Measurements from ENCODE around the gene CRELD1. TPM values are rescaled to one million over a fixed set of nuclear protein-coding genes. Genes with fewer than 3 reads are reported as not detected.
A peak's percentile ranks its signal among the peaks of the same experiment; 100 is the strongest.

Gene CRELD1
- total and polyA plus RNA-seq, 10 of the 15 experiments (the other 5 are each of a cell fraction or from before 2014, with no cell fraction given), result 1.3 to 15.9 (median 8.8) TPM

- ATAC-seq, result no peak
- ChIA-PET CTCF (no interaction called here), POLR2A (no interaction called here), RAD21 (ENCODE audit: unreplicated experiment) (no interaction called here), SMC1A (ENCODE audit: uncharacterized antibody, unreplicated experiment) (no interaction called here)
- no TSS peak for BruUV-seq (replicated peaks)
- Histone ChIP-seq H3K4me3 (no peak overlapping the region), H3K4me2 (ENCODE audit: control insufficient read depth, insufficient read depth) (no peak overlapping the region), H3K79me2 (ENCODE audit: control insufficient read depth, insufficient read depth, low read length) (no peaks in the 10 kb centered on the region), H3K9me3 (replicated peaks; ENCODE audit: control insufficient read depth, insufficient read depth, low read length) (no peaks in the 10 kb centered on the region), H3K27ac (ENCODE audit: control insufficient read depth, insufficient read depth) (no peak overlapping the region), H3K27me3 (replicated peaks in 1 of 2; ENCODE audit: control insufficient read depth in 2 of 2, insufficient read depth in 2 of 2, low read length in 1 of 2) (no peaks in the 10 kb centered on the region), H3K36me3 (ENCODE audit: control insufficient read depth in 2 of 2, insufficient read depth in 2 of 2, low read length in 1 of 2) (no peaks in the 10 kb centered on the region), H2AFZ (ENCODE audit: control insufficient read depth, low read depth, low read length) (no peak overlapping the region), H3K9ac (ENCODE audit: control insufficient read depth, insufficient read depth, low read length) (no peak overlapping the region), H4K20me1 (ENCODE audit: control insufficient read depth, insufficient read depth) (no peaks in the 10 kb centered on the region), H3K4me1 (ENCODE audit: control insufficient read depth, insufficient read depth, low read length) (no peaks in the 10 kb centered on the region)
- intact Hi-C loops (cut with micrococcal nuclease; ENCODE audit: unreplicated experiment), result loop anchor here (10.0 kb wide), 1 partner anchor 268 kb away; no protein-coding TSS in a partner anchor
- TF ChIP-seq CHD4 (IDR thresholded peaks at IDR 0.05) (no peak), POLR2A (IDR thresholded peaks at IDR 0.05; ENCODE audit: low read depth, low read length) (no peak), TARDBP (IDR thresholded peaks at IDR 0.05; ENCODE audit: borderline replicate concordance) (no peak)
- TF ChIP-seq, protein P1, sequence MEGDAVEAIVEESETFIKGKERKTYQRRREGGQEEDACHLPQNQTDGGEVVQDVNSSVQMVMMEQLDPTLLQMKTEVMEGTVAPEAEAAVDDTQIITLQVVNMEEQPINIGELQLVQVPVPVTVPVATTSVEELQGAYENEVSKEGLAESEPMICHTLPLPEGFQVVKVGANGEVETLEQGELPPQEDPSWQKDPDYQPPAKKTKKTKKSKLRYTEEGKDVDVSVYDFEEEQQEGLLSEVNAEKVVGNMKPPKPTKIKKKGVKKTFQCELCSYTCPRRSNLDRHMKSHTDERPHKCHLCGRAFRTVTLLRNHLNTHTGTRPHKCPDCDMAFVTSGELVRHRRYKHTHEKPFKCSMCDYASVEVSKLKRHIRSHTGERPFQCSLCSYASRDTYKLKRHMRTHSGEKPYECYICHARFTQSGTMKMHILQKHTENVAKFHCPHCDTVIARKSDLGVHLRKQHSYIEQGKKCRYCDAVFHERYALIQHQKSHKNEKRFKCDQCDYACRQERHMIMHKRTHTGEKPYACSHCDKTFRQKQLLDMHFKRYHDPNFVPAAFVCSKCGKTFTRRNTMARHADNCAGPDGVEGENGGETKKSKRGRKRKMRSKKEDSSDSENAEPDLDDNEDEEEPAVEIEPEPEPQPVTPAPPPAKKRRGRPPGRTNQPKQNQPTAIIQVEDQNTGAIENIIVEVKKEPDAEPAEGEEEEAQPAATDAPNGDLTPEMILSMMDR (IDR thresholded peaks at IDR 0.05 in 2 of 3, conservative IDR thresholded peaks at IDR 0.05 in 1 of 3; ENCODE audit: control insufficient read depth in 2 of 3, extremely low read depth in 1 of 3, insufficient read depth in 1 of 3, low read depth in 3 of 3, low read length in 3 of 3), result peak in 1 of 3 experiments; percentile 12; a peak in 1 of 6 replicates
- in situ Hi-C loops (cut with MboI), result no loop called here
- WGBS (ENCODE audit: insufficient coverage, insufficient replicate concordance, low lambda C conversion rate, missing lambda C conversion rate), result 56% methylated on average over 5 of the region's 5 CpGs
- no peak for DNase-seq (ENCODE audit: low read depth, low spot score)
- no peak for FAIRE-seq
These were observed 23.6 kb downstream of the CRELD1 start for GRCh38 chr3:9957214-9957613.

GRCh38 chr3:9965200-9965875 is 31.7 kb downstream of the CRELD1 start:
- ChIA-PET CTCF (no interaction called here), RAD21 (ENCODE audit: unreplicated experiment) (no interaction called here), SMC1A (ENCODE audit: uncharacterized antibody, unreplicated experiment) (interaction anchor here (0.9 to 1.5 kb wide), 3 partner anchors 11 to 50 kb away, joined by 4 to 5 read pairs (median 5); no protein-coding TSS in a partner anchor), POLR2A (interaction anchor here (0.5 to 0.6 kb wide), 2 partner anchors 8 to 354 kb away, joined by 4 to 6 read pairs; no protein-coding TSS in a partner anchor)
- no peak overlapping the region for H3K27ac ChIP-seq (ENCODE audit: control insufficient read depth, insufficient read depth)
- H3K4me1 ChIP-seq (ENCODE audit: control insufficient read depth, insufficient read depth, low read length), result no peaks in the 10 kb centered on the region
- ATAC-seq, result no peak
- intact Hi-C loops (cut with micrococcal nuclease; ENCODE audit: unreplicated experiment), result no loop called here
- no peaks in the 10 kb centered on the region for H4K20me1 ChIP-seq (ENCODE audit: control insufficient read depth, insufficient read depth)
- H3K79me2 ChIP-seq (ENCODE audit: control insufficient read depth, insufficient read depth, low read length), result no peaks in the 10 kb centered on the region
- H3K4me3 ChIP-seq, result no peak overlapping the region
- BruUV-seq (replicated peaks), result no TSS peak
- FAIRE-seq, result no peak
- H3K4me2 ChIP-seq (ENCODE audit: control insufficient read depth, insufficient read depth), result no peak overlapping the region
- H2AFZ ChIP-seq (ENCODE audit: control insufficient read depth, low read depth, low read length), result no peak overlapping the region
- DNase-seq (ENCODE audit: low read depth, low spot score), result no peak
- WGBS (ENCODE audit: insufficient coverage, insufficient replicate concordance, low lambda C conversion rate, missing lambda C conversion rate), result 87% methylated on average over 6 of the region's 6 CpGs
- no peaks in the 10 kb centered on the region for H3K9me3 ChIP-seq (replicated peaks; ENCODE audit: control insufficient read depth, insufficient read depth, low read length)
- H3K27me3 ChIP-seq (replicated peaks in 1 of 2; ENCODE audit: control insufficient read depth in 2 of 2, insufficient read depth in 2 of 2, low read length in 1 of 2), result no peaks in the 10 kb centered on the region
- in situ Hi-C loops (cut with MboI), result no loop called here
- H3K9ac ChIP-seq (ENCODE audit: control insufficient read depth, insufficient read depth, low read length), result no peak overlapping the region
- peaks cover 2 to 12% of the 10 kb centered on the region in 2 experiments; a peak in 3 of 4 replicates for H3K36me3 ChIP-seq (ENCODE audit: control insufficient read depth in 2 of 2, insufficient read depth in 2 of 2, low read length in 1 of 2)
- TF ChIP-seq, protein P2, sequence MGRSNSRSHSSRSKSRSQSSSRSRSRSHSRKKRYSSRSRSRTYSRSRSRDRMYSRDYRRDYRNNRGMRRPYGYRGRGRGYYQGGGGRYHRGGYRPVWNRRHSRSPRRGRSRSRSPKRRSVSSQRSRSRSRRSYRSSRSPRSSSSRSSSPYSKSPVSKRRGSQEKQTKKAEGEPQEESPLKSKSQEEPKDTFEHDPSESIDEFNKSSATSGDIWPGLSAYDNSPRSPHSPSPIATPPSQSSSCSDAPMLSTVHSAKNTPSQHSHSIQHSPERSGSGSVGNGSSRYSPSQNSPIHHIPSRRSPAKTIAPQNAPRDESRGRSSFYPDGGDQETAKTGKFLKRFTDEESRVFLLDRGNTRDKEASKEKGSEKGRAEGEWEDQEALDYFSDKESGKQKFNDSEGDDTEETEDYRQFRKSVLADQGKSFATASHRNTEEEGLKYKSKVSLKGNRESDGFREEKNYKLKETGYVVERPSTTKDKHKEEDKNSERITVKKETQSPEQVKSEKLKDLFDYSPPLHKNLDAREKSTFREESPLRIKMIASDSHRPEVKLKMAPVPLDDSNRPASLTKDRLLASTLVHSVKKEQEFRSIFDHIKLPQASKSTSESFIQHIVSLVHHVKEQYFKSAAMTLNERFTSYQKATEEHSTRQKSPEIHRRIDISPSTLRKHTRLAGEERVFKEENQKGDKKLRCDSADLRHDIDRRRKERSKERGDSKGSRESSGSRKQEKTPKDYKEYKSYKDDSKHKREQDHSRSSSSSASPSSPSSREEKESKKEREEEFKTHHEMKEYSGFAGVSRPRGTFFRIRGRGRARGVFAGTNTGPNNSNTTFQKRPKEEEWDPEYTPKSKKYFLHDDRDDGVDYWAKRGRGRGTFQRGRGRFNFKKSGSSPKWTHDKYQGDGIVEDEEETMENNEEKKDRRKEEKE (IDR thresholded peaks at IDR 0.05), result no peak
- no peak for TF ChIP-seq NR2C2 (IDR thresholded peaks at IDR 0.05; ENCODE audit: borderline replicate concordance, control insufficient read depth, insufficient read length, low read depth)
- TF ChIP-seq JUNB (IDR thresholded peaks at IDR 0.05), result no peak
- TF ChIP-seq CEBPZ (IDR thresholded peaks at IDR 0.05; ENCODE audit: low read depth, low read length), result no peak
- no peak for TF ChIP-seq HCFC1 (IDR thresholded peaks at IDR 0.05; ENCODE audit: low read length)
